SK-N-MC (cell line): ENCODE results near the gene BNIP2.

Experiments
- EZH2 ChIP-seq: fragments of 200-600 bp; sonication (generic); IDR thresholded peaks from one replicate; pipeline ENCODE4 v1.6.1; 2017; ENCODE audit warnings: antibody characterized with exemption
- FOXP2 ChIP-seq: optimal IDR thresholded peaks from 2 replicates; pipeline ENCODE3; 2011; ENCODE audit warnings: mild to moderate bottlenecking, moderate library complexity; ENCODE audit not compliant: insufficient read depth; ENCODE audit errors: extremely low read length, control extremely low read depth
- POLR2AphosphoS5 ChIP-seq: IDR thresholded peaks from 2 replicates; pipeline ENCODE4 v1.6.1; 2012; ENCODE audit warnings: mild to moderate bottlenecking, low read depth, low read length, borderline replicate concordance

DNA sequence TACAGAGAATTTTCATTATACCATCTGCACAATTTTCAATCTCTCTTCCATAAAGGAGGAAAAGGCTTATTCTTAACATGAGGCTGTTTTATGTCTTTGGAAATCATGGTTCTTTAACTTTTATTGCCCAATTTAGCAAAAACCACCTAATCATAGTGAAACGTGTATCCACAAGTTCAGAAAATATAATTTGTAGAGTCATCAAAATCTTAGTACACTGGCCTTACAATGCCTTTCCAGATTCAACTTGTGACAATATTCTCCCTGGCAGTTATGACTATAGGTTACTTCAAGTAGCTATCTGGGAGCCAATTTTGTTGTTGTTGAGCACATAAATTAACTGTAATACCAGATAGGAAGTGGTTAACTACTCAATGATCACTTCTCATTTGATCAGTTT, 10.9 kb downstream of the BNIP2 start:
- TF ChIP-seq EZH2, result no peak
- TF ChIP-seq POLR2AphosphoS5, result no peak
- TF ChIP-seq FOXP2, result no peak
